ENCODE measurements around the gene PROCA1. TPM values are rescaled to one million over a fixed set of nuclear protein-coding genes. Genes with fewer than 3 reads are reported as not detected.

PROCA1 gene
- polyA plus RNA-seq, 1 donor: 5.7 TPM

- Histone ChIP-seq H3K36me3 (ENCODE audit: control insufficient read depth, insufficient read depth, low read length) (peaks cover 35% of the 10 kb centered on the region), H3K4me3 (ENCODE audit: low read length) (peak overlapping the region; percentile 73), H3K4me1 (ENCODE audit: control insufficient read depth, insufficient read depth, low read length) (peaks cover 30% of the 10 kb centered on the region), H3K27ac (ENCODE audit: low read length) (peak overlapping the region; percentile 60), H3K9me3 (ENCODE audit: control insufficient read depth, low read depth, low read length) (peaks cover 9% of the 10 kb centered on the region), H3K27me3 (ENCODE audit: control insufficient read depth, insufficient read depth, low read length) (peaks cover 7% of the 10 kb centered on the region)
- peak in 1 of 2 donors; percentile 65 for DNase-seq
- WGBS (ENCODE audit: insufficient coverage, low lambda C conversion rate): no CpG with 5 or more reads among the region's 63 CpGs
These were observed 5.3 kb upstream of the PROCA1 start for GRCh38 chr17:28716740-28717577.

DNA sequence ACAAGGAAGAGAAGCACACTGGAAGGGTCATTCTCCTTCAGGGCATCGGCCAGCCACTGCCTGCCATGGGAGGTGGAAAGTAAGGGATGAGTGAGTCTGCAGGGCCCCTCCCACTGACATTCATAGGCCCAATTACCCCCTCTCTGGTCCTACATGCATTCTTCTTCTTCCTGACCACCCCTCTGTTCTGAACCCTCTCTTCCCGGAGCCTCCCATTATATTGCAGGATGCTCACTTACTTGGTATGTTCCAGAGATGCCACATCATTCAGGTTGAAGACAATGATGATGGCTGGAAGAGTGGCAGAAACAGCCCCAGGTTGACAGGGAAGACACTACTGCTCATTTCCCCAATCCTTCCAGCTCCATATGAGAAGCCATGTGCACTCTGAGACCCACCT is 3.5 kb upstream of the PROCA1 start:
- no peak overlapping the region for H3K27ac ChIP-seq (ENCODE audit: low read length)
- H3K4me1 ChIP-seq (ENCODE audit: control insufficient read depth, insufficient read depth, low read length): peaks cover 34% of the 10 kb centered on the region
- H3K4me3 ChIP-seq (ENCODE audit: low read length): no peak overlapping the region
- peaks cover 12% of the 10 kb centered on the region for H3K9me3 ChIP-seq (ENCODE audit: control insufficient read depth, low read depth, low read length)
- H3K36me3 ChIP-seq (ENCODE audit: control insufficient read depth, insufficient read depth, low read length): peaks cover 24% of the 10 kb centered on the region
- WGBS (ENCODE audit: insufficient coverage, low lambda C conversion rate): no CpG with 5 or more reads among the region's 2 CpGs
- DNase-seq: no peak
- H3K27me3 ChIP-seq (ENCODE audit: control insufficient read depth, insufficient read depth, low read length): peaks cover 7% of the 10 kb centered on the region

- WGBS (ENCODE audit: insufficient coverage, low lambda C conversion rate): no CpG with 5 or more reads among the region's 3 CpGs
These were observed 2.6 kb upstream of the PROCA1 start for GRCh38 chr17:28714281-28714680.

DNA sequence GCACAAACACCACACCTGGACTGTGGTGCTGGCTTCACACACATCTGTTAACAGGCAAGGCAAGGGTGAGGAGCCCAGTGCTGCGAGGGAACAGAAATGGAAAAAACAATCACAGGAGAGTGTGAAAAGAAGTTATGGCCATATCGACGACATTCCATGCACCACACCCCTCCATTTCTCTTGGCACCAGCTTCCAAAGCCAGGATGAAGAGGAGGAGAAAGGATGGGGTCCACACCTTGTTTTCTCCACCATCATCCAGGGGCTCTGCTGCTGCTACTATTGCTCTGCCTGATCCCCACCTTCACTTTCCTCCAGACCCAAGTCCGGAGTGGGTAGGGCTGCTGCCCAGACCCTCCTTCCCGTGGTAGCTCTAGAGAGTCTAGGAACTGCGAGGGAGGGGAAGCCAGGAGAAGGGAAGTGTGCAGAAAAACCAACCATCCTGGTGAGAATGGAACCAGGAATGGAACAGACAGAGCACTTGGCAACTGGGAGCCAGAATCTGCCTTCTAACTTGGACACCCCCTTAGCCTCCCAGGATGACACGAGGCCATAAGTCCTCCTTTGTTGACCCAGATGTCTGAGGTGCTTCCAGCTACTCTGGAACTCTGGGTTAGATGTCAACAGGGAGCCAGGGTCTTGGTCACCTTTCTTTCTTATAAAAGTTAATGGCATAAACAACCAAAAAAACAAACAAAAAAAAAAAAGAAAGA is 1.2 kb upstream of the PROCA1 start:
- H3K9me3 ChIP-seq (ENCODE audit: control insufficient read depth, low read depth, low read length): peaks cover 12% of the 10 kb centered on the region
- peaks cover 28% of the 10 kb centered on the region for H3K4me1 ChIP-seq (ENCODE audit: control insufficient read depth, insufficient read depth, low read length)
- peaks cover 7% of the 10 kb centered on the region for H3K27me3 ChIP-seq (ENCODE audit: control insufficient read depth, insufficient read depth, low read length)
- H3K4me3 ChIP-seq (ENCODE audit: low read length): no peak overlapping the region
- H3K27ac ChIP-seq (ENCODE audit: low read length): no peak overlapping the region
- WGBS (ENCODE audit: insufficient coverage, low lambda C conversion rate): no CpG with 5 or more reads among the region's 7 CpGs
- H3K36me3 ChIP-seq (ENCODE audit: control insufficient read depth, insufficient read depth, low read length): peaks cover 24% of the 10 kb centered on the region
- no peak for DNase-seq

More at GRCh38 chr17:28714281-28714680, 2.6 kb upstream of the PROCA1 start:
- DNase-seq: no peak
- Histone ChIP-seq H3K36me3 (ENCODE audit: control insufficient read depth, insufficient read depth, low read length) (peaks cover 24% of the 10 kb centered on the region), H3K27ac (ENCODE audit: low read length) (no peak overlapping the region), H3K27me3 (ENCODE audit: control insufficient read depth, insufficient read depth, low read length) (peaks cover 7% of the 10 kb centered on the region), H3K4me1 (ENCODE audit: control insufficient read depth, insufficient read depth, low read length) (peaks cover 41% of the 10 kb centered on the region), H3K9me3 (ENCODE audit: control insufficient read depth, low read depth, low read length) (peaks cover 12% of the 10 kb centered on the region), H3K4me3 (ENCODE audit: low read length) (no peak overlapping the region)

DNA sequence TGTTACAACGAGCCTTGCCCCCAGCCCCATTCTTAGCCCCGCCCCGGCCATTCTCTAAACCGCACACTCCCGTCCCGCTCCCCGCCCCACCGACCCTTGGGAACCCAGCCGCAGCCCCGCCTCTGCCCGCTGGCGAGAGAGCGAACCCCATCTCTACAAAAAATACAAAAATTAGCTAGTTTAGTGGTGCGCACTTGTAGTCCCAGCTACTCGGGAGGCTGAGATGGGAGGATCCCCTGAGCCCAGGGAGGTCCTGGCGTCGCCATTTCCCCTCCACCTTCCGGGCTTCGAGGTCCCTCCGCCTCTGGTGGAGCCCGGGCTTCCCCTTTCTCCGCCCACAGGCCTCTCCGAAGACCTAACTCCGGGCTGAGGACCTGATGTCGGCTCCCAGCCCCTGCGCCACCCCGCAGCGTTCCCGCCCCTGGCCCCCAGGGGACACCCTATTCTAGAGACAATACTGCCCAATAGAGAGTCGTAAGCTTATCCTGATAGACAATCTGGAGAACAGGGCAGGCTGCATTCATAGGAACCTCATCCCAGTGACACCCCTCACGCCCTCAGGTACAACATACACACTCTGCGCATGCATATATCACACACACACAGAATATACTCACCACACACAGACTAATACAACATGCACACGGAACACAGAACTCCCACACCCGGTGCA is 480 bp upstream of the PROCA1 start:
- peak overlapping the region; percentile 99 for H3K27ac ChIP-seq (ENCODE audit: low read length)
- peaks cover 24% of the 10 kb centered on the region for H3K36me3 ChIP-seq (ENCODE audit: control insufficient read depth, insufficient read depth, low read length)
- peaks cover 27% of the 10 kb centered on the region for H3K4me1 ChIP-seq (ENCODE audit: control insufficient read depth, insufficient read depth, low read length)
- WGBS (ENCODE audit: insufficient coverage, low lambda C conversion rate): no CpG with 5 or more reads among the region's 34 CpGs
- peaks cover 4% of the 10 kb centered on the region for H3K27me3 ChIP-seq (ENCODE audit: control insufficient read depth, insufficient read depth, low read length)
- peaks cover 10% of the 10 kb centered on the region for H3K9me3 ChIP-seq (ENCODE audit: control insufficient read depth, low read depth, low read length)
- DNase-seq: no peak
- H3K4me3 ChIP-seq (ENCODE audit: low read length): peak overlapping the region; percentile 58

DNA sequence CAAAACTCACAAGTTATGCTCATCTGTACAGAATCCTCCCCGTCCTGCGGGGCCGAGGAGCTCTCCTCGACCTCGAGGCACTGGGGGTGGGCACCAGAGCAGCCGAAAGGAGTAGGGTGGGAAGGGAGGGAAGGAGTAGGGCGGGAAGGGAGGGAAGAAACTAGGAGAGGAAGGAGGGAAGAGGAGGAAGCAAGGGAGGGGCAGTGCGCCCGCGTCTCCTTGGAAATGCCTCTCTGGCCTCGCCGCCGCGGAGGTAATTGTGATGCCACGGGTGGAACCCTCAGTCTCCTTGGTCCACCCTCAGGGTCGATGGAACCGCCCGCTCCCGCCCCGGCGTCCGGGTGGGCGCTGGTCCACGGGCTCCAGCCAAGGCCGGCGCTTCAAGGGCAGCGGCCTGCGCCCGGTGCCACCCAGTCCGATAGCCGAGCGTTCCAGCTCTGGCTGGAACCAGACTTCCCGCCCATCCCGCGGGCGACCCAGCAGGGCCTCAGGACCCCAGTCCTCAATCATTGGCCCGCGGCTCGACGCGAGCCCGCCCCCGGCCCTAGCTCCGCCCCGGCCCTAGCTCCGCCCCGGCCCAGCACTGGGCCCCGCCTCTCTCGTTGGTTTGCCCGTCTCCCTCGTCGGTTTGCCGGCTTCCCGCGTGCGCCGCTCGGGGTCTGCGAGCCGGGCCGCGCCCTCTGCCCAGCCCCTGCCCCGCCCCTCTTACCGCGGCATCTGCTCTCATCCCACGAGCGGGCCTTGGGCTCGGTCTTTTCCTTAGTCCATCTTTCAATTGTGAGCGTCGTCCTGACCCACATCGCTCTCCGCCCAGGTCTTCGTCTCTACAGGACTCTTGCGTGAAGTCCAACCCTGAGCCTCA is 596 bp downstream of the PROCA1 start:
- Histone ChIP-seq H3K4me3 (ENCODE audit: low read length) (peak overlapping the region; percentile 58), H3K4me1 (ENCODE audit: control insufficient read depth, insufficient read depth, low read length) (peaks cover 21% of the 10 kb centered on the region), H3K27me3 (ENCODE audit: control insufficient read depth, insufficient read depth, low read length) (no peaks in the 10 kb centered on the region), H3K36me3 (ENCODE audit: control insufficient read depth, insufficient read depth, low read length) (peaks cover 26% of the 10 kb centered on the region), H3K27ac (ENCODE audit: low read length) (peak overlapping the region; percentile 99), H3K9me3 (ENCODE audit: control insufficient read depth, low read depth, low read length) (peaks cover 7% of the 10 kb centered on the region)
- peak; percentile 90 to 96 for DNase-seq
- no CpG with 5 or more reads among the region's 74 CpGs for WGBS (ENCODE audit: insufficient coverage, low lambda C conversion rate)

- Histone ChIP-seq H3K4me3 (ENCODE audit: low read length) (no peak overlapping the region), H3K27ac (ENCODE audit: low read length) (no peak overlapping the region), H3K9me3 (ENCODE audit: control insufficient read depth, low read depth, low read length) (peaks cover 7% of the 10 kb centered on the region), H3K36me3 (ENCODE audit: control insufficient read depth, insufficient read depth, low read length) (peaks cover 36% of the 10 kb centered on the region), H3K4me1 (ENCODE audit: control insufficient read depth, insufficient read depth, low read length) (peaks cover 20% of the 10 kb centered on the region), H3K27me3 (ENCODE audit: control insufficient read depth, insufficient read depth, low read length) (no peaks in the 10 kb centered on the region)
- DNase-seq: no peak
- WGBS (ENCODE audit: insufficient coverage, low lambda C conversion rate): no CpG with 5 or more reads among the region's 2 CpGs
These were observed 4.4 kb downstream of the PROCA1 start for GRCh38 chr17:28707339-28707720.

DNA sequence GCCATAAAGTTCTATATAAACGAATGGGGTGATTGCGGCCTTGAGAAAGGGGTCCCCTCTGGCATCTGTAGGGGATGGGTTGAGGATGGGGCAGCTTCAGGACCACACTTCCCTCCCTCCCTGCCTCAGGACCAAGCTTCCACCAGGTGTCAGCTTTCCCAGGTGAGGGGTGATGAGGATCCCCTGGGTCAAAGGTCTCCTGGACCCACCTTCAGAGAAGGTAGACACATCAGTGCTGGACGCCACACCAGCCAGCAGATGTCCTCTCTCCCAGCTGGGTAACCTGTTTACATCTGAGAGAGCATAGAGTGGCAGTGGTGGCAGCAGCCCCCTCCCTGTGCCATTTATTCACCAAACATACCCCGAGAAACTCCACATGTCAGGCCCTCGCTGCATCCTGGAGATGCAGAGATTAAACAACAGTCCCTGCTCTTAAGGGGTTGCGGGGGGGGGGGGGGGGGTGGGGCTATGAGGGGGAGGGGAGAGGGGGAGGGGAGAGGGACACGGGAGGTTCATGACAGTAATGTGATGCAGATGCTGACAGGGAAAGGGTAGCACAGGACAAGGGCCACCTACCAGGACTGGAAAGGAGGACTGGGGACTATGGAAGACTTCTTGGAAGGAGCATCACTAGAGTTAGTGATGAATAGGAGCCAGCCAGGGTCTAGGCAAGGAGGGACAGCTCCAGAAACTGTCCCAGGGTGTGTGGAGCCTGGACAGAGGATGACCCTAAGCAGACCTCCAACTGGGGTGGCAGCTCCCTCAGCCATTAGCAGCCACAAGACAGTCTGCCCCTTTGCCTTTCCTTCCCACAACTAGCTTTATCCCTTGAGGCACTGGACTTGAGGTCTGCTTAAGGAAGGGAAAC is 5.0 kb downstream of the PROCA1 start:
- H3K9me3 ChIP-seq (ENCODE audit: control insufficient read depth, low read depth, low read length): peaks cover under 1% of the 10 kb centered on the region
- no peaks in the 10 kb centered on the region for H3K27me3 ChIP-seq (ENCODE audit: control insufficient read depth, insufficient read depth, low read length)
- peaks cover 14% of the 10 kb centered on the region for H3K4me1 ChIP-seq (ENCODE audit: control insufficient read depth, insufficient read depth, low read length)
- no peak for DNase-seq
- no peak overlapping the region for H3K27ac ChIP-seq (ENCODE audit: low read length)
- no peak overlapping the region for H3K4me3 ChIP-seq (ENCODE audit: low read length)
- no CpG with 5 or more reads among the region's 7 CpGs for WGBS (ENCODE audit: insufficient coverage, low lambda C conversion rate)
- H3K36me3 ChIP-seq (ENCODE audit: control insufficient read depth, insufficient read depth, low read length): peaks cover 43% of the 10 kb centered on the region

DNA sequence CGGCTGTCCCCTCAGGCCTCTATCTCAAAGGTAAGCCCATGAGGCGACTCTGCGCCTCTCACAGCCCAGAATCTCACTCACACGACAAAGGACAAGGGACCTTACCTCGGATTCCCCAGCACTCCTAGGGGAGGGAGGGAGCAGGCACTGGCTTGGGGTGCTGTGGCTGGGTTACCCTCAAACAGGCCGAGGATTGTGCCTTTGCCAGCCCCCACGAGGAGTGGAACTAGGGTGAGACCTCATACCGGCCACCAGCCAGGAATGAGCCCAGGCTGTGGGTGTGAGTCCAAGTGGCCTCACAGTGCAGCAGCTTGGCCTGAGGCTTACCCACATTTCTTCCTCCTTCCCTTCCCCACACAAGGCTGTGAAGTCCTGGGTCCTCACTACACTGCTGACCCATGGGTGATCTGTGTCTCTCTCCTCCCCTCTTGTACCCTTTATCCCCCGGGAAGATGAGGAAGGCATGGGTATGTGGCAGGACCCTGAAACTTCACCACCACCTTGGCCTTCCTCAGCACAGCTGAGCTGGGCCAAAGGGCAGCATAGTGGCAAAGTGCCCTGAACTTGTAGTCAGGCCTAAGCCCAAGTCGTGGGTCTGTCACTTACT is 5.9 kb downstream of the PROCA1 start:
- DNase-seq: no peak
- H3K9me3 ChIP-seq (ENCODE audit: control insufficient read depth, low read depth, low read length): no peaks in the 10 kb centered on the region
- H3K27me3 ChIP-seq (ENCODE audit: control insufficient read depth, insufficient read depth, low read length): no peaks in the 10 kb centered on the region
- H3K4me3 ChIP-seq (ENCODE audit: low read length): no peak overlapping the region
- H3K4me1 ChIP-seq (ENCODE audit: control insufficient read depth, insufficient read depth, low read length): peaks cover 10% of the 10 kb centered on the region
- peaks cover 51% of the 10 kb centered on the region for H3K36me3 ChIP-seq (ENCODE audit: control insufficient read depth, insufficient read depth, low read length)
- no peak overlapping the region for H3K27ac ChIP-seq (ENCODE audit: low read length)
- WGBS (ENCODE audit: insufficient coverage, low lambda C conversion rate): no CpG with 5 or more reads among the region's 10 CpGs
